WTC11 (cell line): ENCODE results near the gene SPAG9.

ENCODE experiments used
- CTCF ChIP-seq: fragments of 200-600 bp; IDR thresholded peaks from 2 replicates; pipeline ENCODE4 v1.8.0; 2022; ENCODE audit warnings: antibody characterized with exemption
- IRF2 ChIP-seq: sonication (generic); formaldehyde crosslinking; IDR thresholded peaks from 2 replicates; pipeline ENCODE4 v1.8.0; 2022; ENCODE audit warnings: low read depth, missing genetic modification reagents, borderline replicate concordance
- TF ChIP-seq, protein P1 (sequence below): sonication (generic); formaldehyde crosslinking; IDR thresholded peaks from 2 replicates; pipeline ENCODE4 v1.8.1; 2022; ENCODE audit warnings: low read depth, mild to moderate bottlenecking, moderate library complexity, missing genetic modification reagents, borderline replicate concordance

DNA sequence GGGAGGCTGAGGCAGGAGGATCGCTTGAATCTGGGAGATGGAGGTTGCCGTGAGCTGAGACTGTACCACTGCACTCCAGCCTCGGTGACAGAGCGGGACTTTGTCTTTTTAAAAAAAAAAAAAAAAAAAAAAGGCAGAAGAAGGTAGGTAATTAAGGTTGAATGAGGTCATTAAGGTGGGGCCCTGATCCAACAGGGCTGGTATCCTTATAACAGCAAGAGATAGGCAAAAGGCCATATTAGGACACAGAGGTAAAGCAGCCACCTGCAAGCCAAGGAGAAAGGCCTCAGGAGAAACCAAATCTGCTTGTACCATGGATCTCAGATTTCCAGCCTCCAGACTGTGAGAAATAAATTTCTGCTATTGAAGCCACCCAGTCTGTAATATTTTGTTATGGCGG is 60.3 kb downstream of the SPAG9 start:
- no peak for TF ChIP-seq CTCF
- TF ChIP-seq IRF2: no peak
- TF ChIP-seq, protein P1, sequence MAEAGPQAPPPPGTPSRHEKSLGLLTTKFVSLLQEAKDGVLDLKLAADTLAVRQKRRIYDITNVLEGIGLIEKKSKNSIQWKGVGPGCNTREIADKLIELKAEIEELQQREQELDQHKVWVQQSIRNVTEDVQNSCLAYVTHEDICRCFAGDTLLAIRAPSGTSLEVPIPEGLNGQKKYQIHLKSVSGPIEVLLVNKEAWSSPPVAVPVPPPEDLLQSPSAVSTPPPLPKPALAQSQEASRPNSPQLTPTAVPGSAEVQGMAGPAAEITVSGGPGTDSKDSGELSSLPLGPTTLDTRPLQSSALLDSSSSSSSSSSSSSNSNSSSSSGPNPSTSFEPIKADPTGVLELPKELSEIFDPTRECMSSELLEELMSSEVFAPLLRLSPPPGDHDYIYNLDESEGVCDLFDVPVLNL (CRISPR knock-in tag): no peak
